Measurements from ENCODE around the gene BMERB1. TPM values are rescaled to one million over a fixed set of nuclear protein-coding genes. Genes with fewer than 3 reads are reported as not detected.
"Not testable (repeated sequence)": the region's sequence is repeated elsewhere in the genome, so short reads cannot be mapped to it uniquely, and the experiment has no call there.

BMERB1 gene
- total RNA-seq = 44.9 TPM

- DNase-seq (ENCODE audit: low spot score) = peak; percentile 73
These were observed at the start of gene BMERB1 for GRCh38 chr16:15434425-15435215. Gene BMERB1, plus strand, starts transcription at chr16:15434588. Its CDS starts 66 bp downstream, at chr16:15434654.

GRCh38 chr16:15388060-15388459 is 46.3 kb upstream of the BMERB1 start:
- DNase-seq (ENCODE audit: low spot score) = not testable (repeated sequence)

GRCh38 chr16:15389916-15390315 is 44.5 kb upstream of the BMERB1 start:
- not testable (repeated sequence) for DNase-seq (ENCODE audit: low spot score)

GRCh38 chr16:15393025-15393424 is 41.4 kb upstream of the BMERB1 start:
- DNase-seq (ENCODE audit: low spot score) = not testable (repeated sequence)

- DNase-seq (ENCODE audit: low spot score) = peak; percentile 51
These were observed 38.5 kb upstream of the BMERB1 start, which contains the start of gene MPV17L for GRCh38 chr16:15395631-15396508. Gene MPV17L, plus strand, starts transcription at chr16:15395754. Its CDS starts 144 bp downstream, at chr16:15395898.

GRCh38 chr16:15396509-15396829 is 37.9 kb upstream of the BMERB1 start:
- DNase-seq (ENCODE audit: low spot score) = not testable (repeated sequence)

GRCh38 chr16:15396948-15397594 is 37.3 kb upstream of the BMERB1 start:
- no peak for DNase-seq (ENCODE audit: low spot score)

GRCh38 chr16:15398618-15399316 is 35.6 kb upstream of the BMERB1 start:
- no peak for DNase-seq (ENCODE audit: low spot score)

- no peak for DNase-seq (ENCODE audit: low spot score)
These were observed 35.1 kb upstream of the BMERB1 start for GRCh38 chr16:15399317-15399716.

- DNase-seq (ENCODE audit: low spot score) = not testable (repeated sequence)
These were observed 34.1 kb upstream of the BMERB1 start for GRCh38 chr16:15400314-15400713.

- no peak for DNase-seq (ENCODE audit: low spot score)
These were observed 32.4 kb upstream of the BMERB1 start for GRCh38 chr16:15401972-15402371.

GRCh38 chr16:15403392-15403995 is 30.9 kb upstream of the BMERB1 start:
- DNase-seq (ENCODE audit: low spot score) = no peak

- DNase-seq (ENCODE audit: low spot score) = not testable (repeated sequence)
These were observed 30.3 kb upstream of the BMERB1 start for GRCh38 chr16:15404091-15404490.

- no peak for DNase-seq (ENCODE audit: low spot score)
These were observed 29.6 kb upstream of the BMERB1 start for GRCh38 chr16:15404792-15405191.

- not testable (repeated sequence) for DNase-seq (ENCODE audit: low spot score)
These were observed 26.6 kb upstream of the BMERB1 start for GRCh38 chr16:15407756-15408155.

- DNase-seq (ENCODE audit: low spot score) = not testable (repeated sequence)
These were observed 24.9 kb upstream of the BMERB1 start for GRCh38 chr16:15409476-15409875.

GRCh38 chr16:15415511-15415985 is 18.8 kb upstream of the BMERB1 start:
- no peak for DNase-seq (ENCODE audit: low spot score)

GRCh38 chr16:15417197-15417596 is 17.2 kb upstream of the BMERB1 start:
- DNase-seq (ENCODE audit: low spot score) = no peak

- DNase-seq (ENCODE audit: low spot score) = no peak
These were observed 16.2 kb upstream of the BMERB1 start for GRCh38 chr16:15418206-15418605.

- not testable (repeated sequence) for DNase-seq (ENCODE audit: low spot score)
These were observed 12.7 kb upstream of the BMERB1 start for GRCh38 chr16:15421696-15422095.

GRCh38 chr16:15422222-15422621 is 12.2 kb upstream of the BMERB1 start:
- no peak for DNase-seq (ENCODE audit: low spot score)
